COR-L47 (cell line): ENCODE data around the gene HMX1.

Source experiments
- DNase-seq: peaks from one replicate; lab custom pipeline; 2025; lab: John Stamatoyannopoulos, UW

Gene HMX1

DNA sequence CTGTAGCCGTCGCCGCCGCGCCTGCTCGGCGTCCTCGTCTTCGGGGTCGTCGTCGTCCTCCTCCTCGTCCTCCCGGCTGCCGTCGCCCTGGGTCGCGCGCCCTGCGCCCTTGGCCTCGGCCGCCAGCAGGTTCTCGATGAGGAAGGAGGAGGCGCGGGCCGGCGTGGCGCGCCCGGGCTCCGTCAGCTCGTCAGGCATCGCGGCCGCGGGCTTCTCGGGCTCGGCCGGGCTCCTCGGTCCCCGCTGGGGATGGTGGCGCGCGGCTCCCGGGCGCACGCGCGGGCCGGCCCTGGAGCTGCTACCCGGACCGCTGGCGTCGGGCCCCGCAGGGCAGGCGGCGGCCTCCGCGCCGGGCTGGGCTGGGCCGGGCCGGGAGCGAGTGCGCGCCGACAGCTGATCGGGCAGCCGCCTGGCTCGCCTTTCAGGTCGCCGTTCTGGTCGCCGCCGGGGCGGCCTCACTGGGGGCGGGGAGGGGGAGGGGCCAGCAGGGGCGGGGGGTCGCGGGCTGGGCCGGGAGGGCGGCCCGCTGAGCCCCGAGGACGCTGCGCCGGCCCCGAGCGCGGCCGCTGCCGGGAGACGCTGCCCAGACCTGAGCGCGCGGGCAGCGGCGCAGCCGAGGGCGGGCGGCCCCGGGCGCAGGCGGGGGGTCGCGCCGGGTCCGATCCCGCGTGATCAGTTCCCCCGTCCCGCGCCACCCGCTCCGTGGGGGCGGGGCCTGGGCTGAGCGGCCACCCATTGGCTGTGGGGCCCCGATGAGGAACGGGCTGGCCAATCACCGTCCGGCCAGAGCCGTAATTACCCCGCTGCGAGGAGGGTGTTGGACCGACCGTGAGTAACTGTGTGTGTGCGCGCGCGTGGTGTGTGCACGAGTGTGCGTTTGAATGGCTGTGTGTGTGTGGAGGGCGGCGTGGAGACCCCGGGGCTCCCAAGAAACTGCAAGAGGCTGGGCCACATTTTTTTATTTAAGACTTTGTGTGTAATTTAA is at the start of gene HMX1:
TSS of gene HMX1 (minus strand) at position 423 of the 985 bp plus-strand sequence. CDS start at position 198, 225 bp downstream.
- DNase-seq, result no peak

GRCh38 chr4:8920969-8921368 is 49.3 kb upstream of the HMX1 start:
- no peak for DNase-seq

GRCh38 chr4:8920289-8920965 is 48.8 kb upstream of the HMX1 start:
- DNase-seq, result no peak

DNA sequence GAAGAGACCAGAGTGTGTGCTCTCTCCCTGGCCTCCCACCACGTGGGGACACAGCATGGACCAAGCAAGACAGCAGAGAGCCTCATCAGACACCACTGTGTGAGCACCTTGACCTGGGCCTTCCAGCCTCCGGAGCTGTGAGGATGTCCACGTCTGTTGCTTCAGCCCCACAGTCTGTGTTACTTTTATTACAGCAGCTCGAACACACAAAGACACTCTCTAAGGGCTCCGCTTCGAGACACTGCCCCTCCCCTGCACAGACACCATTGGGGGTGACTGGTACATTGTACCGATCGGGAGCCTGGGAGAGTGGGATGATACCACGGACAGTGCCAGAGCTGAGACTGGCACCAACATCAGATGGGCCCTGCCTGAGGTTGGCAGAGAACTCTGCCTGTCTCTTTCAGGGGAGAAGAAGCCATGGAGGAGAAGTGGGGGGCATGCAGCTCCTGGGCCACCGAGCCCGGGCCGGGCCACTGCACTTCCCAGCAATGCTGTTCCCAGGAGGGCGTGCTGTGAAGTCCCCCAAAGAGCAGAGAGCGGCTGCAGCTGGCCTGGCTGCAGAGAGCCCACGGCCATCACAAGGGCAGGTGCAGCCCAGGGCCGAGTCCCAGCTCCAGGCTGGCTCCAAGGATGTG is 48.1 kb upstream of the HMX1 start:
- DNase-seq, result no peak

DNA sequence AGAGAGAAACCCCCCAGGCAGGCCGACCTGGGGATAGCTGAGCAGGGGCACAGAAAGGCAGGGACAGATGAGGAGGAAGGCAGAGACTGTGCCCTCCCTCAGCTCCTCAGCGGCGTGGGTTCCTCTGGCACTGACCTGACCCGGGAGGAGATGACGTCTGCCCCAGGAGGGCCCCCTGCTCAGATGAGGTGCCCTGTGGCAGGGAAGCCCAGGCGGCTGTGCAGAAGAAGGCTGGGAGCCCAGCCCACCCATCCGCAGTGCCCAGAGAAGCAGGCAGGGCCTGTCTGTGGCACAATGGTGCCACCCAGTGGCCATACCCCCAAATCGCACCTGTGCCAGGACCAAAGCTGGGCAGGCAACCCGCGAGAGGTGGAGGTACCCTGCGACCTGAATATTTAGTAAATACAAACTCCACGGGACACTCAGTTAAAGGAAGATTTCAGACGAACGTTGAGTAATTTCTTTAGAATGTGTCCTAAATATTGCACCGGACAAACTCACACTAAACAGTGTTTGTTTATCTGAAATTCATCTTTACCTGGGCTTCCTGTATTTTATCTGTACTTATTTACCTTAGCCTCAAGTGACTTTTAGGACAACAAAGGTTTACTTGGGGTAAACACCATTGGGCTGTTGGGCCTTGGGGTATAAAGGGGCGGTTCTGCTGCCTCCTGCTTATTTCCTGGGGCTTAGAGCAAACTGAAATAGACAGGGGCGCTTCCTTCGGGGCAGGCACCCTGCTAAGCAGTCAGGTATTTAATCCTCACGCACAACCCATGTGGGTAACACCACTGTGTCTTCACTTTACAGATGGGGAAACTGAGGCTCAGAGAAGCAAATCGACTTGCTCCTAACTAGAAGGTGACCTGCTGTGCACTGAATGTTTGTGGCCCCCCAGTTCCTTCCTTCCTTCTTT is 46.5 kb upstream of the HMX1 start:
- DNase-seq, result peak; percentile 5

DNA sequence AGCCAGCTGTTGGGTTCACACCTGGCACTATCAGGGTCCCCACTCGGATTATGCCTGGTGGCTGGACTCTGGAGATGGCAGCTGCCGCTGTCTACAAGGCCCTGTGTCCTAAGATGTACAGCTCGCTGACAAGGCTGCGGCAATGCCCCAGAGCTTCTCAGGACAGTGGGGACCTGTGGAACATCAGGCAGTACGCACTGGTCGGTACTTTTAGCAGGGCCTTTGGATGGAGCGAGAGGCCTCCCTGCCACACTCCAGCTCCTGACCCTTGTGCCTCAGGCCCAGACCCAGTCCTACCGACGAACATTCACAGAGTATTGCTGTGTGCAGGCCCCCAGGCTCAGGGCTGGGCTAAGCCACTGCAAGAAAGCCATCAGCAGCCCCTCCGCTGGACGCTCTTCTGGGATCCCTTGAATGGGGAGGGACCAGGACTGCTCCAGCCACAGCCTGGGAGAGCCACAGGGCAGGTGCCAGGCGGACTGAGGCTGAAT is 45.7 kb upstream of the HMX1 start:
- no peak for DNase-seq

GRCh38 chr4:8916906-8917305 is 45.3 kb upstream of the HMX1 start:
- DNase-seq, result no peak

- DNase-seq, result no peak
These were observed 44.8 kb upstream of the HMX1 start for GRCh38 chr4:8916351-8916885.

DNA sequence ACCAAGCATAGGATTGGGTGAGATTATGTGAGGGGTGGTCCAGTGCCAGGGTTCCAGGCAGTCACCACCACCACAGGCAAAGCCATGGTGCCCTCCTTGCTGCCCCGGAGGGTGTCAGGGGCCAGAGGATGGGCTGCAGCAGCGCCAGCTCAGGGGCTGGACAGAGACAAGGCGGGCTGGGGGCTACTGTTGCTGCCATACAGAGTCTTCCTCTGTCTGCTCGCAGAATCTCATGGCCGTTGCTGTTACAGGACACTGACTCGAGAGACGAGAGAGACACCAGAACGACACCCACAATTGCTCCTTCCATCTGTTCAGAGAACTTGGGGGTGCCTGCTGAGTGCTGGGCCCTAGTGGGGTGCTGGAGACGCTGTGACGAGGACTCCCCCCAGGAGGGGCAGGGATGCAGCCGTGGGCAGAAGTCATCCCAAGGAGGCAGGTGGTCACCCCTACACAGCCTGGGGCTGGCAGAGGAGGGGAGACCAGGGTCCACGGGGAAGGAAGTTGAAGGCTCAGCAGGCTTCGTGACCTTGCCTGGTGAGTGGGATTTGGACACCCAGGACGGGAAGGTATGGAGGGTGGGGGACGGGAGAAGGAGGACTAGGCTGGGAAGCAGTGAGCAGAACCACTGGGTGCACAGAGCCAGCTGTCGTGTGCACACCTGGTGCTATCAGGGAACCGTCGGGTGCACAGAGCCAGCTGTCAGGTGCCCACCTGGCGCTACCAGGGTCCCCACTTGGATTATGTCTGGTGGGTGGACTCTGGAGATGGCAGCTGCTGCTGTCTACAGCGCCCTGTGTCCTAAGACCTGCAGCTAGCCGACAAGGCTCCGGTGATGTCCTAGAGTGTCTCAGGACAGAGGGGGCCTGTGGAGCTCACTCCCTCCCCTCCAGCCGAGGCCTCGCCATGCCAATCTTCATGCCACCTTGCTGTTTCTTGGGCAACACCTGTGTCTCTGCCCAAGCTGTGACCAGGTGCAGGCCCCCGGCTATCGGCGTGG is 43.9 kb upstream of the HMX1 start:
- DNase-seq, result no peak

DNA sequence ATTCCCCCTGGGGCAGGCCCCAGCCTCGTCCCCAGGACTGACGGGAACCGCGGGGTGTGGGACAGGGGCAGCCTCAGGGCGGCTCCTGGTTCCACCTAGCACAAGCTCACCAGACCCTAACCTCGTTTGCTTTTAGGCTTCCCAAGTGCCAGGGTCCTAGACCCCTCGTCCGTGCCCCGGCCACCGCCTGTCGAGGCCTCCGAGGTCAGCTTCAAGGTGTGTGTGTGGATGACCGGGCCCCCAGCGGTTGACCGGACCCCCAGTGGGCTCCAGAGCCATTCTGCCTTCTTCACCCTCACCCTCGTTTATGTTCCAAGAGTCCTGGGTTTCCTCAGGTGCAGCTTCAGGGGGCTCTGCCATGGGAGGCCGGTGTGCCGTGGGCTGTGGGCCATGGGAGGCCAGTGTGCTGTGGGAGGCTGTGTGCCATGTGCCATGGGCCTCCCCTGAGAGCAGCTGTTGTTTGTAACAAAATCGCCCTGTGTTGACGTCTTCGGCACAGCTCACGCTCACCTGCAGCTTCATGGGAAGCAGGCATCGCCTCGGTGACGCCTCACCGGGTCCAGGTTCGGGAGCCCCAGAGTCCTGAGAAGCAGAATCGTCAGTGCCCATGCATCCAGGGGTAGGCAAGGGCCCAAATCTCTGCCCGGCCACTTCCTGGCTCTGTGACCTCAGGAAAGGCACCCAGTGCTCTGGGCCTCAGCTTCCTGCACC is 43.0 kb upstream of the HMX1 start:
- no peak for DNase-seq

GRCh38 chr4:8913858-8914460 is 42.3 kb upstream of the HMX1 start:
- no peak for DNase-seq

DNA sequence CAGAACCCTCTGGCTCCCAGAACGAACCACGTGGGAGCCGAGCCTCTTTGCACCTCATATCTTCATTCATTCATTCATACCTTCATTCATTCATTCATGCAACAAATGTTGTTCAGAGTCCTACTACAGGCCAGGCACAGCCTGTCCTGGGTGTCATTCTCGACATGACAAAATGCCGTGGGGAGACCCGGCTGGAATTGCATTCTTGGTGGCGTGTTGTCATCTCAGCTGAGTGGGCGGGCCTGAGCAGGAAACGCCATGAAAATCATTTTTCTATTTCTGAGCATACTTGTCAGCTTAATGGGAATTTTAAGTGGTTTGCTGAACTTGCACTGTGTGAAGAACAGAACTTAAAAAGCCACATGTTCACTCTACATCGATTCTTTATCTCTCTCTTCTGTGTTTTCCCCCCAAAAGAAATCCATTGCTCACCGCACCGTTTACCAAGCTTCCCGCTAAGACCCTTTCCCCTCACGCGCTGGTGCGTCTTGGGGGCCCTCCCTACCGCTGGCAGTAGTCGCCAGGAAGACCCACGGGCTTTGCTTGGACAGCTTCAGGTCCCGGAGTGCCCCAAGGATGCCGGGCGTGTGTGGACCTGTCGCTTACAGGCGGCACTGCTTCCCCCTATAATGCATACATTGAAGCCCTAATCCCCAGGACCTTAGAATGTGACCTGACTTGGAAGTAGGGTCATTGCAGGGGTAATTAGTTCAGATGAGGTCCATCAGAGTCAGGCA is 41.6 kb upstream of the HMX1 start:
- DNase-seq, result no peak

- no peak for DNase-seq
These were observed 40.9 kb upstream of the HMX1 start for GRCh38 chr4:8912506-8912905.

DNA sequence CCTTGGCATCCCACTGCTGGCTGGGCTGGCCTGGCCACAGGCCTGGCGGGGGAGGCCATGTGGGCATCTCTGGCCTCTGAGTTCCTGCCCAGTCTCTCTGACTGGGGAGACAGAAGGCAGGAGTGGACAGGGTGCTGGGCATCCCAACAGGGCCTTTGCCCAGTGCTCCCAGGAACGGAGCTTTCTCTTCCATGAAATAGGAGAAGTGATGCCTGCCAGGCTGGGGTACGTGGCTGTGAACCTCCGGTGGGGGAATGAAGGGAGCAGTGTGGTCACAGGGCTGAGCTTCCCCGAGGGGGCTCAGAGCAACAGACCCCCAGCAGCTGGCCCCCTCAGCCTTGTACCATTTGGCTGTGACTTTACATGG is 40.4 kb upstream of the HMX1 start:
- DNase-seq, result no peak

- DNase-seq, result no peak
These were observed 39.9 kb upstream of the HMX1 start for GRCh38 chr4:8911316-8912088.

DNA sequence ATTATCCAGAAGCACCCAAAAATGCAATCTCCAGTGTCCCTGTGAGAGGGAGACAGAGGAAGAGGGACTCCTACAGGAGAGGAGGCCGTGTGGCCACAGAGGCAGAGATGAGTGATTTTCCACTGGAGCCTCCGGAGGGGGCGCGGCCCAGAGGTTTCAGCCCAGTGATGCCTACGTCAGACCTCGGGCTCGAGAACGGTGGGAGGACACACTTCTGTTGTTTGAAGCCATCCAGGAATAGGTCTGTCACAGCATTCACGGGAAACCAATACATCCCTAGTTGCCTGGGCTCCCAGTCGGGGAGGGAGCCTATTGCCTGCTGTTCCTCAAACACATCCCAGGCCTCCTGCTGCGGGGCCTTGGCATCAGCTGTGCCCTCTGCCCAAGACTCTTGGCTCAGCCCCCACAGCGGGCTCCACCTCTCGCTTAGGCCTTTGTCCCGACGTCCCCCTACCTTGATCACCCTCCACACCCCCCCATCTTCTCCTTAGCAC is 39.2 kb upstream of the HMX1 start:
- peak; percentile 13 for DNase-seq
